ENCODE measurements around the gene CAMTA1. TPM values are rescaled to one million over a fixed set of nuclear protein-coding genes. Genes with fewer than 3 reads are reported as not detected.

The CAMTA1 gene
- polyA plus RNA-seq, 1 donor (not counting 4 experiments of a cell fraction or from before 2014, with no cell fraction given) = 51.4 TPM

DNA sequence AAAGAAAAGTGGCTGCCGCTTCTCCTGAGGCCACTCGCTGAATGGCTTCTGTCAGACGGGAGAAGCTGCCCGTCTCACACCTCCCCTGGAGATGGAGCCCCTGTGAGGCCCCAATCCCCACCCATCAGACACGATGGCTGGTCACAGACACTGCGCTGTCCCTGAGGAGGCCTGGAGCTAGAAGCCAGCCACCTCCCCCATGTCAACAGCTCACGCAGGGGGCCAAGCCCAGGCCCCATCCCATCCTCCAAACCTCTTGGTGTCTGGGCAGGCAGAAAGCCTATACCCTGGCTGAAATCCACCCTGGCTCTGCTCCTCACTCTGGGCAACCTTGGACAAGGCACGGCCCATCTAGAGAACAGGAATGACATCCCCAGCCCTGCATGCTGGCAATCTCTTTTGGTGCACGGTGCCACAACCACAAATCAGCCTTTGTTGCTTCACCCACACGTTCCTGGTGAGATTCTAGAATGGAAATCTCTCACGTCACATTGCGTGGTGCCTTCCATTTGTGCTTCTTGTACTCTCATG lies 711.9 kb downstream of the CAMTA1 start:
- Histone ChIP-seq H3K4me3 (ENCODE audit: control insufficient read depth in 2 of 3, extremely low read depth in 1 of 3, insufficient read depth in 2 of 3, low read depth in 1 of 3, low read length in 3 of 3) (no peak overlapping the region), H3K9me3 (ENCODE audit: control insufficient read depth, low read depth, low read length) (peaks cover 6% of the 10 kb centered on the region), H3K79me2 (ENCODE audit: control insufficient read depth, insufficient read depth, low read length) (no peaks in the 10 kb centered on the region), H3K9ac (ENCODE audit: control insufficient read depth, extremely low read depth, insufficient read depth, low read length) (no peak overlapping the region), H3K36me3 (ENCODE audit: control insufficient read depth in 2 of 2, extremely low read depth in 1 of 2, insufficient read depth in 2 of 2, low read length in 2 of 2) (no peaks in the 10 kb centered on the region), H3K27me3 (ENCODE audit: control insufficient read depth, extremely low read depth, insufficient read depth, low read length) (peaks cover 9% of the 10 kb centered on the region), H3K4me2 (ENCODE audit: control insufficient read depth, extremely low read depth, insufficient read depth, low read depth, low read length) (no peak overlapping the region), H3K4me1 (ENCODE audit: control insufficient read depth, extremely low read depth, insufficient read depth, low read length) (no peaks in the 10 kb centered on the region), H2AFZ (ENCODE audit: control insufficient read depth, low read length) (no peak overlapping the region), H4K20me1 (ENCODE audit: control insufficient read depth, extremely low read depth, insufficient read depth, low read length) (no peaks in the 10 kb centered on the region), H3K9me1 (ENCODE audit: control insufficient read depth, extremely low read depth, insufficient read depth, low read length) (no peaks in the 10 kb centered on the region), H3K27ac (ENCODE audit: control insufficient read depth, insufficient read depth, low read length) (no peak overlapping the region)
- no peak for FAIRE-seq
- dilution Hi-C loops (cut with MboI; ENCODE audit: extremely low pct_ligation_motif_present, low sequenced_read_pairs) = no loop called here
- TF ChIP-seq EZH2 (IDR thresholded peaks at IDR 0.05; ENCODE audit: low read length) (no peak), CTCF (optimal IDR thresholded peaks at IDR 0.05 in 1 of 3, IDR thresholded peaks at IDR 0.05 in 1 of 3, conservative IDR thresholded peaks at IDR 0.05 in 1 of 3; ENCODE audit: extremely low read depth in 1 of 3, insufficient read depth in 2 of 3, low read length in 3 of 3) (no peak)
- DNase-seq (ENCODE audit: low read depth, low spot score) = no peak

- DNase-seq (ENCODE audit: low read depth, low spot score) = no peak
- FAIRE-seq = no peak
Observed at GRCh38 chr1:7500381-7501083, 715.3 kb downstream of the CAMTA1 start.

More at GRCh38 chr1:7500381-7501083, 715.3 kb downstream of the CAMTA1 start:
- no peak overlapping the region for H3K4me3 ChIP-seq (ENCODE audit: control insufficient read depth in 2 of 3, extremely low read depth in 1 of 3, insufficient read depth in 2 of 3, low read depth in 1 of 3, low read length in 3 of 3)
- H3K9me3 ChIP-seq (ENCODE audit: control insufficient read depth, low read depth, low read length) = peaks cover 6% of the 10 kb centered on the region
- dilution Hi-C loops (cut with MboI; ENCODE audit: extremely low pct_ligation_motif_present, low sequenced_read_pairs) = no loop called here
- H3K36me3 ChIP-seq (ENCODE audit: control insufficient read depth in 2 of 2, extremely low read depth in 1 of 2, insufficient read depth in 2 of 2, low read length in 2 of 2) = no peaks in the 10 kb centered on the region
- no peak overlapping the region for H3K9ac ChIP-seq (ENCODE audit: control insufficient read depth, extremely low read depth, insufficient read depth, low read length)
- no peak overlapping the region for H2AFZ ChIP-seq (ENCODE audit: control insufficient read depth, low read length)
- H3K27me3 ChIP-seq (ENCODE audit: control insufficient read depth, extremely low read depth, insufficient read depth, low read length) = peaks cover 9% of the 10 kb centered on the region
- TF ChIP-seq EZH2 (IDR thresholded peaks at IDR 0.05; ENCODE audit: low read length) (no peak), CTCF (optimal IDR thresholded peaks at IDR 0.05 in 1 of 3, IDR thresholded peaks at IDR 0.05 in 1 of 3, conservative IDR thresholded peaks at IDR 0.05 in 1 of 3; ENCODE audit: extremely low read depth in 1 of 3, insufficient read depth in 2 of 3, low read length in 3 of 3) (no peak)
- no peak overlapping the region for H3K27ac ChIP-seq (ENCODE audit: control insufficient read depth, insufficient read depth, low read length)
- H3K4me1 ChIP-seq (ENCODE audit: control insufficient read depth, extremely low read depth, insufficient read depth, low read length) = no peaks in the 10 kb centered on the region
- no peaks in the 10 kb centered on the region for H3K79me2 ChIP-seq (ENCODE audit: control insufficient read depth, insufficient read depth, low read length)
- no peak overlapping the region for H3K4me2 ChIP-seq (ENCODE audit: control insufficient read depth, extremely low read depth, insufficient read depth, low read depth, low read length)
- H3K9me1 ChIP-seq (ENCODE audit: control insufficient read depth, extremely low read depth, insufficient read depth, low read length) = no peaks in the 10 kb centered on the region
- no peaks in the 10 kb centered on the region for H4K20me1 ChIP-seq (ENCODE audit: control insufficient read depth, extremely low read depth, insufficient read depth, low read length)

Data from keratinocyte (primary cell).